HL-60/S4 treated with phorbol 12-myristate 13-acetate at 8.2 ng/mL for 4 days and 3 days (cell line): ENCODE measurements around the gene VTA1.
"Not testable (repeated sequence)": the region's sequence is repeated elsewhere in the genome, so short reads cannot be mapped to it uniquely, and the experiment has no call there.

ENCODE experiments used
- in situ Hi-C: fragments of 300-500 bp; cut with MboI; formaldehyde crosslinking; loops from 2 replicates; pipeline ENCODE4 v1.15.0; 2022; ENCODE audit warnings: low sequenced_read_pairs

Gene VTA1

DNA sequence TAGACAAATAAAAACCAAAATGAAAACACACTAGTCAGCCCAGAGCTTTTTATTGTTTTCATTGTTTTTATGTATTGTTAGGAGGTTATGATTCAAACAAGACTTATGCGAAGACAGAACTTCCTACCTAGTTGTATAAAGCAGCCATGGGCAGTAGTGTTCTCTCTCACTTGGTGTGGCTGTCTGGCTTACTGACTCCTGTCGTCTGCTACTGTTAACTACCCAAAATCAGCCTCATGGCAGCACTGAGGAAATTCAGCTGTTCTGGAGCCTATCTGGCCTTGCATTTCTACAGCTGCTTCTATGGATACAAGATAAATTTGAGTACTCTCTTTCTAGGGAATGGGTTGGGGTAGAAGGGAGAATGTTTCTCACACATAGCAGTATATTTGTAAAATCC, 20.4 kb downstream of the VTA1 start:
- in situ Hi-C loops: no loop called here

DNA sequence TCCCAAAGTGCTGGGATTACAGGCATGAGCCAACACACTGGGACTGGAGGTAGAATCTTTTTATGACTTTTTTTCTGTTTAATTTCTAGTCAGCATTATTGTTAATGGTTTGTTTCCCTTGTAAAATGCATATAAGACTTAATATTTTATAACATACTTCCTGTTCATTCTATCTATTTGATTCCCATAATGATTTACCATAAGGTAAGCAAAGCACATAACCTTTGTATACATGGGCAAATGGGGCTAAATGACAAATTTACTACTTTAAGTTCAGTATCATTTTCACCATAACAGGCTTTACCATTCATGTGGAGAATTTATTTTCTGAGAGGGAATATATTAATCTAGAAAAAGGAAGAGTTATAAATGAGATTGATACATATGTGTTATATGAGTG, 24.3 kb downstream of the VTA1 start:
- in situ Hi-C loops: no loop called here

DNA sequence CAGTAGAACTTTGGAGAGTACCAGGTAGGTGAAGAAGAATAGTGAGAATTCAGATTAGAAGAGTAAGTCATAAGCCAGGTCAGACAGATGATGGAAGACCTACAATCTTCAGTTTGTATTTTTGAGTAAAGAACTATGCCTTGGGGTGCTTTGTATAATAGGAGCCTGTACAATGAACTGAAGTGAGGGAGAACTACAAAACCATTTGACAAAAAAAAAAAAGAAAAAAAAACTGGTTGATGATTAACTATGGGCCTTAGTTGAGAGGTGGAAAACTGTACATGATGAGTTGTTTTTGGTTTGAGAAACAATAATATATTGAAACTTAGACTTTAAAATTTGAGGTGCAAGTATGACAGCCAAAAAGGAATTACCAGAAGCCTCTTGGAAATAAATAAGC, 25.7 kb downstream of the VTA1 start:
- in situ Hi-C loops: no loop called here

DNA sequence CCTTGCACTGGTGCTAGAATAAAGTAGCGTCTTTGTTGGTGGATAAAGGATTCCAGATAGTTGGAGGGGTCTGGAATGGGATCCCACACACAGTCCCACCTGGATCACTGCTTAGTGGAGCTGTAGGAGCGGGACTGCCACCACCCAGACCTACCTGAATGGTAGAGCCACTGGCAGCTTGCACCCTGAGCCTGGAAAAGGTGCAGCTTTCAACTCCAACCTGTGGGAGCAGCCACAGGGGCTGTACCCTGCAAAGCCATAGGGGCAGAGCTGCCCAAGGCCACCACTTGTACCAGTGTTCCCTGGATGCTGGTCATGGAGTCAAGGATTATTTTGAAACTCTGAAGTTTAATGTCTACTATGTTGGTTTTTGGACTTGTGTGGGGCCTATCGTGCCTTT, 26.9 kb downstream of the VTA1 start:
- in situ Hi-C loops: no loop called here

DNA sequence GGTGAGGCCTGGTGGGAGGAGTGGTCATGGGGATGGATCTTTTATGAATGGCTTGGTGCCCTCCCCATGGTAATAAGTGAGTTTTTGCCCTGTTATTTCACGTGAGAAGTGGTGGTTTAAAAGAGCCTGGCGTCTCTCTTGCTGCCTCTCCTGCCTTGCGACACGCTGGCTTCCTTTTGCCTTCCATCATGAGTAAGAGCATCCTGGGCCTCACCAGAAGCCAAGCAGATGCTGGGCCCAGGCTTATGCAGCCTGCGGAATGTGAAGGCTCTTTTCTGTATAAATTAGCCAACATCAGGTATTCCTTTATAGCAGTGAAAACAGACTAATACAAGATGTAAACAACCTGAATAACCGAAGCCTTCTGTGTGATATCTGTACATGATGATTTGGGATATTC, 27.6 kb downstream of the VTA1 start:
- in situ Hi-C loops: no loop called here

DNA sequence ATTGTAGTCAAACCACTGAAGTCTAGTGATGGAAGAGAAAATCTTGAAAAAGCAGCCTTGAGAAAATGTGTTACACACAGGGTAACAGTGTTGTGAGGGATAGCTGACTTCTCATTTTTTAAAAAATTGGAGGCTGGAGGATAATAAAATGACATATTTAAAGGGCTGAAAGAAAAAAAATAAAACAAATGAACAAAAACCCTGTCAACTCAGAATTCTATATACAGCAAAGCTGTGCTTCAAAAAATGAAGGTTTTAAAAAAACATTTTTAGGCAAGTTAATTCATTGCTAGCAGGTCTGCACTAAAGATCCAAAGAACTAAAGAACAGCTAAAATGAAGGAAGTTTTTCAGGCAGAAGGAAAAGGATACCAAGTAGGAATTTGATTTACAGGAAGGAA, 31.1 kb downstream of the VTA1 start:
- in situ Hi-C loops: no loop called here

DNA sequence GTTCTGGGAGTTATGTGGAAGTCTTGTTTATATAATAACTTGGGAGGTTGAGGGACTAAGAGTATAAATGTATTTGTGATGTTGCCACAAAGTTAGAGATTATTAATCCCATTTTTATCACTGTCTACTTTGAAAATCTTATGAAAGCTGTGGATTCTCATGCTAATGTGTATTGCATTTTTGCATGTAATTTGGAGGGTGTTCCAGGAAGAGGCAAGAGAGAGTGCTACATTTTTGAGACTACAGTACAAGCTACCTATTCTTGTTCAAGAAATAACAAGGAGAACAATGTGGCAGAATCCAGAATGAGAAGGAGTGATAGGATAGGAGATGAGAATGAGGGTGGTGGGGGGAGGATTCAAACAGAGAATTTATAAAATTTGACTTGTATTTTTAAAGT, 34.9 kb downstream of the VTA1 start:
- in situ Hi-C loops: no loop called here

DNA sequence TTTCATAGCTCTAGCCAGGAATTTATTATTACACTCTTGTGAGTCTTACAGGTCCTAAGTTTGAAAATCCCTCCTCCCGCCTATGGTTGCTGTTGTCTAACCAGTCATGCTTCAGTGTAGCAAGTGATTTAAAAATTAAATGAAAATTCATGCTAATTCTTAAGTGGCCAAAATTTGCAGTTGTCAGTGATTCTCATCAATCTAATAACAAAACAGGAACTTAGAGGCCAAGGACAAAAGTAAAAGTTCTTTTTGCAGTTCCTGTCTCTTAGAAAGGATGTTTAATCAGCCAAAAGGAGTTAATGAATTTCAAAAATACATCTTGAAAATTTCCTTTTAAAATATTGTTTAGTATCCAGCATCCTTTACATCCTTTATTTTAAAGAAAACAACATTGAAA, 36.3 kb downstream of the VTA1 start:
- in situ Hi-C loops: no loop called here

DNA sequence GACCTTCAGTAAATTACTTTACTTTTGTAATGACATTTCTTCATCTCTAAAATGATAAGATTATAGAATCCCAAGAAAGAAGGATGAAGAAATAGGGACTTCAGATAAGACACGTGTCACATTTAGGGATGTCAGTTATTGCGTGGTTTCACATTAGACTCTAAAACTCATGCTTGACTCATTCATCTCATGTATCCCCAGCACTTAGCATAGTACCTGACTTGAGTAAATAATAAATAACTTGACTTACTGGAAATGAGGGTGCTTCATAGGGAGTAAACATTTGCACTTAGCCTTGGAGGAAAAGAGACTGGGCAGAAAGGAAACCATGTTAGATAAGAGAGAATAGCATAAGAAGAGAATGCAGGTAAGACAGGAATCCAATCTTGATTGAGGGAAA, 37.2 kb downstream of the VTA1 start:
- in situ Hi-C loops: no loop called here

DNA sequence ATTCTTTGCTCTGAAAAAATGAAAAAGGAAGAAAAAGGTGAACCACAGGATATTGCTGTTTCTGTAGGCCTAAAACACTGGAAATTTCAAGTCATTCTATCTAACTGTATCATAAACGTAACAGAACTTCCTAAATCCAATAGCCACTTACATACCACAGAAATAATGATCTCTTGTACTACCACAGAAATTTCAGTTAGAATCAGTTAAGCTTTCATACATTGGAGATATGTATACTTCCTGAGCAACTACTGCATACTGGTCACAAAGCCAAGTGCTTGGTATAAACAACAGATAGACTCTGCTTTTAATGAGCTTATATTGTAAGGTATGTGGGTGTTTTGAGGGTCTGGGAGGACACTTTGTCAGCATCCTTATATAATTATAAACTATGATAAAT, 38.6 kb downstream of the VTA1 start:
- in situ Hi-C loops: no loop called here

DNA sequence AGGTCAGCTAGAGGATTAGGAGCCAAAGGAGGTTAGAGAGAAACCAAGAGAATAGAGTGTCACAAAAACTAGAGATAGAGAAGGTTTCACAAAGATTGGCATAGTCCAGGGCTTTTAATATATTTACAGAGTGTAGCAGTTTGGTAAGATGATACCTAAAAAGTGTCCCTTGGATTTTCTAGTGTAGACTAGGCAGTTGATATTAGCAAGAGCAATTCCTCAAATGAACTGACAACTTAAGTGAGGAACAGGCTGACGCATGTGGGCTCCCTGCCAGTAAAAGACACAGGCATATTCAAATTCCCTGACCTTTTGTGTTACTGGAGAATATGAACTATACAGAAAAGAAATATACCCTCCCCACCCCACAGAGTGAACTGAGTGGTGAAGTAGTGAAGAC, 40.1 kb downstream of the VTA1 start:
- in situ Hi-C loops: no loop called here

DNA sequence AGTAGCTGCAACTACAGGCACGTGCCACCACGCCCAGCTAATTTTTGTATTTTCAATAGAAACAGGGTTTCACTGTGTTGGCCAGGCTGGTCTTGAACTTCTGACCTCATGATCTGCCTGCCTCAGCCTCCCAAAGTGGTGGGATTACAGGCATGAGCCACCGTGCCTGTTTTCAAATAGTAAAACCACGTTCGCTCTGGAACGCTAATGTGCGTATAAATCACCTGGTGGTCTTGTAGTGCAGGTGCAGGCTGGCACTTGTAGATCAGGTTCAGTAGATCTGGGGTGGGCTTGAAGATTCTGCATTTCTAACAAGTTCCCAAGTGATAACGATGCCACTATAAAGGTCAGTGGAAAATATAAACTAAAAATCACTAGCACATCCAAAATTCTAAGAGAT, 41.3 kb downstream of the VTA1 start:
- in situ Hi-C loops: not testable (repeated sequence)

DNA sequence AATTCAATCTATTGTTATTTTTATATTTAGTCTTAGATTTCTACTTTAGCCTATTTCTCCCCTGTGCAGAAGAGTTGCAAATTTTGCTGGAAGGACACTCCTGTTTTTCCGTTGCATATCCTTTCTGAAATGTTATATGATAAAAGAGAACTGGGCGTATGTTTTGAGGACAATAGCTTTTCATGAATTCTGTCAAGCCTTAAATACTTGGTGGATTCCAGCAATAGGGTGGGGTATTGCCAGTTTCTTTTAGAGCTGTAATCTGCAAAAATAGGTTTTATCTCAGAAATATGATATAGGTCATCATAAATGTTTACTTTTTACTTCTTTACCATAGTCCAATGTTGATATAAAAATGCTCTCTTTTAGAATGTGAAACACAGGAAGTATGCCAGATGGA, 42.0 kb downstream of the VTA1 start:
- in situ Hi-C loops: no loop called here

DNA sequence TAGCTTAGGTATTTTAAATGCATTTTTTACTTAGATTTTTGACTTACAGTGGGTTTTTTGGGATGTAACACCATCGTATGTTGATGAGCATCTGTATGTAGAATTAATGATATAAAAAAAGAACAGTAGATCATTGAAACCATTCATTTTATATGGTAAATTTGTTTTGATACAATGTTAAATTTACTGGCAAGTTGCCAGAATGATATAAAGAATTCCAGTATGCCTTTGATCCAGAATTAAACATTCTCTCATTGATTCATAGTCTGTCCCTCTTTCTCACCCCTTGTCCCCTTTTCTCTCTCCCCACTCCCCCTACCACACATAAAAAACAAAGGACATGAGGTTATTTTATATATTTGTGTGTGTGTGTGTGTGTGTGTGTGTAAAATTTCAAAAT, 45.3 kb downstream of the VTA1 start:
- in situ Hi-C loops: no loop called here

DNA sequence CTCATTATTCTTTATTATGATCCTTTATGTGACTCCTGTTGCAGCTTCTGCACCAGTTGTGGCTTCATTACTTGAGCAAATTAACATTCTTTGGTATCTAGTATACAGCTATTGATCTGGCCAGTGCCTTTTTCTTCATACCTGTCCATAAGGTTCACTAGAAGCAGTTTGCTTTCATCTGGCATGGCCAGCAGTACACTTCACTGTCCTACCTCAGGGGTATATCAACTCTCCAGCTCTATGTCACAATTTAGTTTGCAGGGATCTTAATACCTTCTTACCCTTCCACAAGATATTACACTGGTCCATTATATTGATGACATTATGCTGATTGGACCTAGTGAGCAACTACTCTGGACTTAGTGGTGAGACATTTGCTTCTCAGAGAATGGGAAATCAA, 46.6 kb downstream of the VTA1 start:
- in situ Hi-C loops: no loop called here

DNA sequence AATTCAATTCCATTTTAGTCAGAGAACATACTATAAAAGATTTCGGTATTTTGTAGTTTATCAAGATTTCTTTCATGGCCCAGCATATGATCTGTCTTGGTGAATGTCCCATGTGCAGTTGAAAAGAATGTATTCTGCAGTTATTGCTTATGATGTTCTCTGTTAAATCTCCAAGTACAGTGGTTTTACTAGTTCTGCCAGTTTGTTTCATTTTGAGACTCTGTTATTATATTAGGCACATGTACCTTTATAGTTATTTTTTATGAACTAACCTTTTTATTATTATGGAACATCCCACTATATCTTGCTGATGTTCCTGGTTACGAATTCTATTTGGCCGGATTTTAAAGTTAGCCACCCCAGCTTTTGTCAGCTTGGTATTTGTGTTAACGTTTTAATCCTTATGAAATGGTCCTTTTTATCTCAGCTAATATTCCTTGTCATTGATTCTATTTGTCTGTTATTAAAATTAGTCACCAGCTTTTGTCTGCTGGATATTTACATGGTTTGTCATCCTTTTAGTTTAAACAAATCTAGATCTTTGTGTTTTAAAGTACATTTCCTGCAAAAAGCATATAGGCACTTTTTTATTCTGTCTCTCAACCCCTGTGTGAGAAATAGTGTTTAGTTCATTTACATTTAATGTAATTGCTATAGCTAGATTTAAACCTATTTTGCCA, 48.9 kb downstream of the VTA1 start:
- in situ Hi-C loops: no loop called here

DNA sequence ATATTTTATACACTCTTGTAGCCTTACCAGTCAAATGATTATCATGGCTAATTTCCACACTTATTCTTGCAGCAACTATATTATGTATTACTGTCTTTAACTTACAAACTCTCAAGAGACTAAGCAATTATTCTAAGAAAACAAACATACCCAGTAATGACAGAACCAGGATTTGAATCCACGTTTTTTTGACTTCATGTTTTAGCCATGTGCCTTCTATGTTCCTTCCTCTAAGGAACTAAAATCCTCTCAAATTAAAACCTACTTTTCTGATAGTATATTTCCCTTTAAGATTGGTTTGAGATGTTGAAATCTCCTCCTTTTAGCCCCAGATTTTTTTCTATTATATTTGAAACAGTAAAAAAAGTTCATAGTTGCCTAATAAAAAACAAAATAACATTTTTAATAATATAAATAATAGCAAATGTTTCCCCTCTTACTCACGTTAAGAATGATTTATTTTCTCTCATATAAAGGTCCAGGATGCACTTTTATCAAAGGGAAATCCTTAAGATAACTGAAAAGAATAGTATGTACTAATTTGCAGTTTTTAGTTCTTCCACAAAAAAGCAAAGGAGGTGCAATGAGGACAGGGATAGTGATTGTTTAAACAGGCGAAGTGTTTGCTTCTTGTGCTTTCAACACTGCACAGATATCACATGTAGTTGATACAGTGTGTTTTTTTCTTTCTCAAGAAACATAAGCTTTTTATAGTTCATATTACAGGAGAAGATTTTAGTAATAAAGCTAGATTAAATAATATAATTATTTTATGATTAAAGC, 54.0 kb downstream of the VTA1 start:
- in situ Hi-C loops: no loop called here

DNA sequence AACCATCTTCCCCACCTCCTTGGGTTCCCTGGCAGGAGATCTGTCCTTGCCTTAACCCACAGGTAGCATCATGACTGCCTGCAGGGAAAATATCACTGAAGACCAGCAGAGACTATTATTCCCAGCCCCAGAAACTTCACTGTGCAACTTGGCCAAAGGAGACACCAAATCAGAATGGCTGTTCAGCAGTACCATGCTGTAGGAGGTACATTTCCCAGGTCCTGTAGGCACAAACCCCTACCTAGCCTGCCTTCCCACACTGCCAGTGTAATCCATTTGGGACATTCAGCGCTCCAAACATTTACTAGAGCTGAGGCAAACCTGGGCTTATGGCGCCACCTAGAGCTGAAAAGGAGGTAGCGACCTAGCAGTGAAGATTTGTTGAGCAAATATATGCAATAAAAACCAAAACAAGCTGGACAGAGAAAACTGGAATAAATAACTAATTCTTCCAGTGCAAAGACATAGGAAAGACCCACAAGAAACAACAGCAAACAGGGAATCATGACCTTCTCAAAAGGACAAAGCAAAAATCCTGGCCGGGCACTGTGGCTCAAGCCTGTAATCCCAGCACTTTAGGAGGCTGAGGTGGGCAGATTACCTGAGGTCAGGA, 60.3 kb downstream of the VTA1 start:
- in situ Hi-C loops: no loop called here

DNA sequence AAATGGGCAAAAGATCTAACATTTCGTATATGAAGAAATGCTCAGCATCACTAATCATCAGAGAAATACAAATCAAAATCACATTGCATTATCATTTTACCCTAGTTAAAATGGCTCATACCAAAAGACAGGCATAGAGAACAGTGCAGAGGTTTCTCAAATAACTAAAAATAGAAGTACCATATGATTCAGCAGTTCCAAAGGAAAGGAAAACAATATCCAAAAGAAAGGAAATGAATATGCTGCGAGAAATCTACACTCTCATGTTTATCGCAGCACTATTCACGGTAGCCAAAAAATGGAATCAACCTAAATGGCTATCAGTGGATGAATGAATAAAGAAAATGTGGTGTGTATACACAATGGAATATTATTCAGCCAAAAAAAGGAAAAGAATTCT, 63.5 kb downstream of the VTA1 start:
- in situ Hi-C loops: no loop called here

DNA sequence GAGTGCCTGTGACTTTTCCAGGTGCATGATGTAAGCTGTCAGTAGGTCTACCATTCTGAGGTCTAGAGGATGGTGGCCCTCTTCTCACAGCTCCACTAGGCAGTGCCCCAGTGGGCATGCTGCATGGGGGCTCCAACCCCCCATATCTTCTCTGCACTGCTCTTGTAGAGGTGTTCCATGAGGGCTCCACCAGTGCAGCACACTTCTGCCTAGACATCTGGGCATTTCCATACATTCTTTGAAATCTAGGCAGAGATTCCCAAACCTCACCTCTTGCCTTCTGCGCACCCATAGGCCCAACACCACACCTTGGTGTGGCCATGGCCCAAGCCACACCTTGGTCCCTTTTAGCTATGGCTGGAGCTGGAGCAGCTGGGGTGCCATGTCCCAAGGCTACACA, 66.3 kb downstream of the VTA1 start:
- in situ Hi-C loops: no loop called here

DNA sequence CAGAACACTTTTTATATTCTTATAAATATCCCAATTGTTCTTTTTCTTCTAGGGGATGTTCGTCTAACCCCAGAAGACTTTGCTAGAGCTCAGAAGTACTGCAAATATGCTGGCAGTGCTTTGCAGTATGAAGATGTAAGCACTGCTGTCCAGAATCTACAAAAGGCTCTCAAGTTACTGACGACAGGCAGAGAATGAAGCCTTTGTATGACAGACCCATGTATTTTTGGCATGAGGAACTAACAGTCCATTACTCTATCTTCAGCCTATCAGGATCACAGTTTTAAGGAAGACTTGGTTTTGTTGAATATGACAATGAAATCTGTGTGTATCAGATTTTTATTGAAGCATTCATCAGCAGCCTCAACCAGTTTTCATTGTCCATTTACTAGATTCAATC, 71.4 kb downstream of the VTA1 start:
- in situ Hi-C loops: no loop called here

DNA sequence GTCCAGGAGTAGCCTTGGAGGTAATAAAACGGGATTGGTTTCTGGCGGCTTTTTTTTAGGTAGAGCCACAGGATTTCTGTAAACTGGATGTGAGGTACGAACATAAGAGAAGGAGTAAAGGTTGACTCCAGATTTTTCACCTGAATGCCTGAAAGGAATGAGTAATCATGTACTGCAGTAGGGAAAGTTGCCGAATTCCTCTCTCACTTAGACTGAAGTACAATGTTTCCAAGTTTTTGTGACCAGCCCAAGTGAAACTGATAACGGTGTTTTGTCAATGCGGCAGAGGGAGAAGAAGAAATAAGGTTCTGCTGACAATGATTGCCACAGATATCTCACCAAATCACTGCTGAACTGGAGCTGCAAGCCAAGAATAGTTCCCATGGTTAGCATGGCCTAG, 75.0 kb downstream of the VTA1 start:
- in situ Hi-C loops: no loop called here
